ENCODE data around the gene SIGLEC15. TPM values are rescaled to one million over a fixed set of nuclear protein-coding genes. Genes with fewer than 3 reads are reported as not detected.

The SIGLEC15 gene
- total and polyA plus RNA-seq, 4 donors, result 0.17 to 0.42 (median 0.29) TPM

- H3K4me3 ChIP-seq (ENCODE audit: low read depth in 1 of 3, low read length in 3 of 3), result no peak overlapping the region
- WGBS, result 89% methylated on average over 1 of the region's 1 CpG
- H3K4me1 ChIP-seq (ENCODE audit: control insufficient read depth in 4 of 4, insufficient read depth in 4 of 4, low read length in 3 of 4), result no peaks in the 10 kb centered on the region
- H3K36me3 ChIP-seq (ENCODE audit: control insufficient read depth in 4 of 4, insufficient read depth in 3 of 4, low read depth in 1 of 4, low read length in 3 of 4), result peaks cover 0 to 15% (median 9%) of the 10 kb centered on the region in 4 donors
- no peak for TF ChIP-seq FOXA2 (IDR thresholded peaks at IDR 0.05)
- H3K9me3 ChIP-seq (ENCODE audit: control insufficient read depth in 4 of 4, low read length in 3 of 4), result no peaks in the 10 kb centered on the region
- no peak for DNase-seq (ENCODE audit: low spot score)
- no peaks in the 10 kb centered on the region for H3K27me3 ChIP-seq (ENCODE audit: control insufficient read depth in 4 of 4, insufficient read depth in 4 of 4, low read length in 3 of 4)
- no peak overlapping the region for H3K9ac ChIP-seq (ENCODE audit: low read depth in 1 of 2, low read length in 2 of 2)
- no peak overlapping the region for H3K27ac ChIP-seq (ENCODE audit: low read depth in 1 of 2, low read length in 2 of 2)
Measured at GRCh38 chr18:45890606-45891005, 65.1 kb downstream of the SIGLEC15 start.

- Histone ChIP-seq H3K27me3 (ENCODE audit: control insufficient read depth in 4 of 4, insufficient read depth in 4 of 4, low read length in 3 of 4) (no peaks in the 10 kb centered on the region), H3K36me3 (ENCODE audit: control insufficient read depth in 4 of 4, insufficient read depth in 3 of 4, low read depth in 1 of 4, low read length in 3 of 4) (peaks cover 0 to 15% (median 3%) of the 10 kb centered on the region in 4 donors), H3K9ac (ENCODE audit: low read depth in 1 of 2, low read length in 2 of 2) (no peak overlapping the region), H3K9me3 (ENCODE audit: control insufficient read depth in 4 of 4, low read length in 3 of 4) (no peaks in the 10 kb centered on the region), H3K4me1 (ENCODE audit: control insufficient read depth in 4 of 4, insufficient read depth in 4 of 4, low read length in 3 of 4) (peaks cover 0 to 4% (median 1%) of the 10 kb centered on the region in 4 donors), H3K27ac (ENCODE audit: low read depth in 1 of 2, low read length in 2 of 2) (no peak overlapping the region), H3K4me3 (ENCODE audit: low read depth in 1 of 3, low read length in 3 of 3) (no peak overlapping the region)
- no peak for TF ChIP-seq SP1 (IDR thresholded peaks at IDR 0.05)
- TF ChIP-seq EGR1 (IDR thresholded peaks at IDR 0.05; ENCODE audit: low read depth in 2 of 2), result no peak
- no peak for TF ChIP-seq RAD21 (IDR thresholded peaks at IDR 0.05)
- TF ChIP-seq TAF1 (conservative IDR thresholded peaks at IDR 0.05), result no peak
- TF ChIP-seq REST (IDR thresholded peaks at IDR 0.05), result no peak
- TF ChIP-seq ATF3 (IDR thresholded peaks at IDR 0.05), result no peak
- TF ChIP-seq YY1 (IDR thresholded peaks at IDR 0.05), result no peak
- no peak for TF ChIP-seq HNF4G (IDR thresholded peaks at IDR 0.05)
- TF ChIP-seq ZBTB33 (IDR thresholded peaks at IDR 0.05), result no peak
- TF ChIP-seq CTCF (IDR thresholded peaks at IDR 0.05; ENCODE audit: low read depth, low read length, missing input control), result no peak
- WGBS, result 88% methylated on average over 2 of the region's 2 CpGs
- DNase-seq (ENCODE audit: low spot score), result no peak
Measured at GRCh38 chr18:45891806-45892205, 66.3 kb downstream of the SIGLEC15 start.

Small RNA genes lying within 50 kb of the gene (small RNA-seq; reads per million reads assigned to genes)
- not detected for gene AC087685.1

Other genes starting within 250 kb of the SIGLEC15 start
- gene SLC14A2, start 210.2 kb upstream of the SIGLEC15 start, total RNA-seq, result not detected
- gene SLC14A2, start 210.2 kb upstream of the SIGLEC15 start, polyA plus RNA-seq, result under 1 TPM in 1 of 2 donors, not detected in 1; 0.05 TPM
- gene SLC14A1, start 101.5 kb upstream of the SIGLEC15 start, total RNA-seq, result 10 to 100 TPM in 1 of 2 donors, 1 to 10 TPM in 1; 1.0 to 96.7 TPM
- under 1 TPM; 0.56 to 0.60 TPM for gene SLC14A1, start 101.5 kb upstream of the SIGLEC15 start, polyA plus RNA-seq
- gene EPG5, start 141.7 kb downstream of the SIGLEC15 start, total RNA-seq, result 10 to 100 TPM; 18.6 to 20.3 TPM
- 1 to 10 TPM; 3.2 to 3.6 TPM for gene EPG5, start 141.7 kb downstream of the SIGLEC15 start, polyA plus RNA-seq
- gene PSTPIP2, start 246.6 kb downstream of the SIGLEC15 start, total RNA-seq, result 10 to 100 TPM; 12.8 to 14.7 TPM
- 1 to 10 TPM; 4.0 to 4.4 TPM for gene PSTPIP2, start 246.6 kb downstream of the SIGLEC15 start, polyA plus RNA-seq

Measured in liver (tissue), 10 donors.